C4-2B (cell line): Measurements from ENCODE around the gene PEX14.

Experiments used
- H3K27ac ChIP-seq: fragments of 450-650 bp; 2 replicates; pipeline ENCODE4 v1.5.1; 2017
- ZFX ChIP-seq: fragments of 450-650 bp; IDR thresholded peaks from 2 replicates; pipeline ENCODE4 v1.6.1; 2017
- TF ChIP-seq, protein P1 (sequence below): fragments of 450-650 bp; conservative IDR thresholded peaks from 2 replicates; pipeline ENCODE4 v1.5.1; 2017; ENCODE audit warnings: mild to moderate bottlenecking

The PEX14 gene

DNA sequence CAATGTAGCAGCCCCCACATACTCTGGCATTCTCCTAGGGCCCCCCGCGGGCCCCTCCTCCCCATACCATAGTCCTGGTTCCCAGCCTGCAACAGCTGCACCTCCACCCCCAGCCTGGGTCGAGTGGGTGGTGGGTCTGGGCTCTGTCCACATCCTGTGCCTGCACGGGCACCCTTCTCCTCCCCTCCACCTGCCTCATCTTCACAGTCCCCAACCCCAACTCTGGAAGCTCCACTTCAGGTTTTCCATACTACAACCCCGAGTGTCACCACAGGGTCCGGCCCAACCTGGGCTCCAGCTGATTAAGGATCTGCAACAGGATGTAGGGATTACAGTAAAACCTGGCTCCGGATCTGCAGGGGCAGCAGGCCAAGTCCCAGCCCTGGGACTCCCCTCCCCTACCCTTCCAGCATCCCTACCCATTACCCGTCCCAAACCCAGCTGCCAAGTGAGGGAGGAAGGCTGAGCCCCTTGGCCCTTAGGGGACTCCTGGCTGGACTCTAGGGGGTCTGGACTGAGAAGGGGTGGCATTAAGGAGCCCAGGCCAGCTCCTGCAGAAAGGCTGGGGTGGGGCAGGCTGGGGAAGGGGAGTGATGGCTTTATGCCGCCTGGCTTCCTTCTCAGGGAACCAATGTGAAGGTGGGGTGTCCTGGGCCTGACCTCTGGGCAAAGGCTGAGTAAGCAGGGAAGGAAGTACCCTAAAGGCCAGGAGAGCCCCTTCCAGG is 204.9 kb downstream of the PEX14 start:
- TF ChIP-seq, protein P1, sequence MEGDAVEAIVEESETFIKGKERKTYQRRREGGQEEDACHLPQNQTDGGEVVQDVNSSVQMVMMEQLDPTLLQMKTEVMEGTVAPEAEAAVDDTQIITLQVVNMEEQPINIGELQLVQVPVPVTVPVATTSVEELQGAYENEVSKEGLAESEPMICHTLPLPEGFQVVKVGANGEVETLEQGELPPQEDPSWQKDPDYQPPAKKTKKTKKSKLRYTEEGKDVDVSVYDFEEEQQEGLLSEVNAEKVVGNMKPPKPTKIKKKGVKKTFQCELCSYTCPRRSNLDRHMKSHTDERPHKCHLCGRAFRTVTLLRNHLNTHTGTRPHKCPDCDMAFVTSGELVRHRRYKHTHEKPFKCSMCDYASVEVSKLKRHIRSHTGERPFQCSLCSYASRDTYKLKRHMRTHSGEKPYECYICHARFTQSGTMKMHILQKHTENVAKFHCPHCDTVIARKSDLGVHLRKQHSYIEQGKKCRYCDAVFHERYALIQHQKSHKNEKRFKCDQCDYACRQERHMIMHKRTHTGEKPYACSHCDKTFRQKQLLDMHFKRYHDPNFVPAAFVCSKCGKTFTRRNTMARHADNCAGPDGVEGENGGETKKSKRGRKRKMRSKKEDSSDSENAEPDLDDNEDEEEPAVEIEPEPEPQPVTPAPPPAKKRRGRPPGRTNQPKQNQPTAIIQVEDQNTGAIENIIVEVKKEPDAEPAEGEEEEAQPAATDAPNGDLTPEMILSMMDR: no peak
- no peak for TF ChIP-seq ZFX
- peak overlapping the region; percentile 99 for H3K27ac ChIP-seq
